RWPE2 (cell line): ENCODE results near the gene RBM44.
"Not testable (repeated sequence)": the region's sequence is repeated elsewhere in the genome, so short reads cannot be mapped to it uniquely, and the experiment has no call there.

ENCODE experiments used
- ATAC-seq: fragments of 200-7000 bp; cut with Tn5 transposase; 3 replicates; pipeline ENCODE4 v1.9.1; 2021; ENCODE audit warnings: low read depth
- DNase-seq: peaks from one replicate; pipeline ENCODE4 v3.0.0-alpha.2; 2020; ENCODE audit warnings: low spot score
- H3K27ac ChIP-seq: fragments of 450-650 bp; 2 replicates; pipeline ENCODE4 v1.5.1; 2017; ENCODE audit warnings: mild to moderate bottlenecking; ENCODE audit not compliant: poor library complexity, severe bottlenecking
- H3K27me3 ChIP-seq: fragments of 250-450 bp; sonication (Bioruptor Pico); 2 replicates; pipeline ENCODE4 v1.5.1; 2021; ENCODE audit warnings: mild to moderate bottlenecking, moderate library complexity; ENCODE audit not compliant: insufficient read depth, poor library complexity, severe bottlenecking
- H3K36me3 ChIP-seq: fragments of 250-450 bp; sonication (Bioruptor Pico); 2 replicates; pipeline ENCODE4 v1.5.1; 2020; ENCODE audit warnings: low read depth, mild to moderate bottlenecking, moderate library complexity
- H3K4me1 ChIP-seq: fragments of 250-450 bp; sonication (Bioruptor Pico); 2 replicates; pipeline ENCODE4 v1.5.1; 2021; ENCODE audit warnings: mild to moderate bottlenecking, moderate library complexity; ENCODE audit not compliant: insufficient read depth, poor library complexity, severe bottlenecking
- H3K4me3 ChIP-seq: fragments of 250-450 bp; sonication (Bioruptor Pico); 2 replicates; pipeline ENCODE4 v1.5.1; 2021; ENCODE audit warnings: mild to moderate bottlenecking, moderate library complexity; ENCODE audit not compliant: severe bottlenecking
- H3K9me3 ChIP-seq: fragments of 250-450 bp; sonication (Bioruptor Pico); 2 replicates; pipeline ENCODE4 v1.5.1; 2021; ENCODE audit warnings: mild to moderate bottlenecking, moderate library complexity; ENCODE audit not compliant: severe bottlenecking
- TF ChIP-seq, protein P1 (sequence below): fragments of 450-650 bp; IDR thresholded peaks from one replicate; pipeline ENCODE4 v1.5.1; 2017; ENCODE audit warnings: mild to moderate bottlenecking, moderate library complexity; ENCODE audit not compliant: poor library complexity, severe bottlenecking

RBM44 gene, protein sequence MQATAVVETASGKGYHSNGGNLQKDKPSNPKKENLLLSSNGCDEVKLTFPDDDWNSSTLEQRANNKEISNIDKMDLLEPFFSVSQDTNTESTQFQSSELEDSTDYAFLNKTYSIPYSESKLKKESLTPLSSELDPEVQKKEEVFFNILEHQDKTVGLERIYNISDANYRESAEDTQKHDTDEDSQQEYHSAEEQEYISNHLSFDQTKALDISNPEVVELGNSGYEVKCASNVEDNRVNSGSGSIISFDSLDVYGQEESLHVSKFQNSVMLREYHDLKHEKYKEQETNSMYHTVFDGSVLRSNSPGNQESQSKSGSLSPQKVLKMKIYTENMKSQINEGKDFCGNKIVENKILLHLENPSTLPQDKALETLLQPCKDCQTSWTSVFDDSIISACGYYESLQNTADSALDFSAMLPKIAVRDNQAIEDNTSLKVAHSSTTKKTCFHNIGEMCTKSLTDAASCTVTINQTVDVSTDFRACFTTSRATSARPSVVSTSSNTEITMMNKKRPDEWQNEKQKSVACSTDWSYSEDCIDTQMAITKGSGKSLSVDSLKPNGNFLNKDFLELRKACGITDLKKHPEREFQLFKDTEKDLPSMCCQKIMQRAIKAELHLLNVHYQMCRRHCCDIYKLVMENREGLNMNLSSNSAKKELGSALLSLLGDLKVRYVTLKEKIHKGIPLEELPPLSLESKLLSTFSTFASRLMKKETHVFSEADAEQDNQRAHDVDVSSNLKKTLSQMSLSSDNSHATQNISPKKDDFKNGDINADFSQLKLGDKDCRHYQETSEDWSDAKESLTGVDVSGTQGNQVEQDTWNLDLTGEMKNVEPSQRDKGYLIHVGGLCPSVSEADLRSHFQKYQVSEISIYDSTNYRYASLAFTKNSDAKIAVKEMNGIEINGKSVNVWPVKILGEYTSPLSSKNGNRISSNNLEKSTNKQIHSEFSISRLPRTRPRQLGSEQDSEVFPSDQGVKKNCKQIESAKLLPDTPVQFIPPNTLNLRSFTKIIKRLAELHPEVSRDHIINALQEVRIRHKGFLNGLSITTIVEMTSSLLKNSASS

DNA sequence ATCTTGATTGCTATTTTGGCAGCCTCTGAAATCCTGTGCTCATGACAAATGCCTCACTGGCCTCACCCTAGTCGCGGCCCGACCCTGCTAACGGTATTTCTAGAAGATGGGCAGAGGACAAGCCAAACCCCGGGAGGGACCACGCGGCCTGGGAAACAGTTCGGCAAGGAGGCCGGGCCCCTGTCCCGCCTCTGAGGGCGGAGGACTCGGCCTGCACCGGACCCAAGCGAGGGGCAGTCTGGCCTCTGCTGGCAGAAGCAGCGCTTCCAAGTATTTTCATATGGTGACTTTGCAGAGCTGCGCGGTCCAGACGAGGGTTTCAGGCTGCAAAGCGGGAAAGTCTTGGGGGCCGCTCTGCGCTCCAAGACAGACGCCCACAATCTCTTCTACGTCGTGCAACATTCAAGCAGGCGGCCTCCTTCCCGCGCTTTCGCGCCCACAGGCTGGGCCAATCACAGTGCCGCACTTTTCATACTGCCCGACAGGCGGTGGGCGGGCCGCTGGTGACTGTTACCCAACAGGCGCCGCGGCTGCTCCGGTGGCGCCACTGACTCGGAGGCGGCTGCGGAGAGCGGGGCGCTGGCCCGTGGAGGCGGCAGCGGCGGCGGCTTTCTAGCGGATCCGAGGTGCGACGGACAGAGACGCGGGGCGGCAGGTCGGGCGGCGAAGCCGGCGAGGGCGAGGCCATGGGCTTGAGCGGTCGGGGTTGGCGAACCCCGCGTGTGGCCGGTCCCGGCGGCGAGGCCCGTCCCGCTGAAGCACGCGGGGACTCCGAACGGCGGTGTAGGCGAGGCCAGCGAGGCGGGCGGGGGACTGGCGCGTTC is at the start of gene RBM44:
Gene RBM44 (plus strand): TSS at position 544 of the 824 bp plus-strand sequence. CDS start 14,831 bp downstream, outside the sequence.
- H3K9me3 ChIP-seq = no peaks in the 10 kb centered on the region
- no peaks in the 10 kb centered on the region for H3K27me3 ChIP-seq
- TF ChIP-seq, protein P1, sequence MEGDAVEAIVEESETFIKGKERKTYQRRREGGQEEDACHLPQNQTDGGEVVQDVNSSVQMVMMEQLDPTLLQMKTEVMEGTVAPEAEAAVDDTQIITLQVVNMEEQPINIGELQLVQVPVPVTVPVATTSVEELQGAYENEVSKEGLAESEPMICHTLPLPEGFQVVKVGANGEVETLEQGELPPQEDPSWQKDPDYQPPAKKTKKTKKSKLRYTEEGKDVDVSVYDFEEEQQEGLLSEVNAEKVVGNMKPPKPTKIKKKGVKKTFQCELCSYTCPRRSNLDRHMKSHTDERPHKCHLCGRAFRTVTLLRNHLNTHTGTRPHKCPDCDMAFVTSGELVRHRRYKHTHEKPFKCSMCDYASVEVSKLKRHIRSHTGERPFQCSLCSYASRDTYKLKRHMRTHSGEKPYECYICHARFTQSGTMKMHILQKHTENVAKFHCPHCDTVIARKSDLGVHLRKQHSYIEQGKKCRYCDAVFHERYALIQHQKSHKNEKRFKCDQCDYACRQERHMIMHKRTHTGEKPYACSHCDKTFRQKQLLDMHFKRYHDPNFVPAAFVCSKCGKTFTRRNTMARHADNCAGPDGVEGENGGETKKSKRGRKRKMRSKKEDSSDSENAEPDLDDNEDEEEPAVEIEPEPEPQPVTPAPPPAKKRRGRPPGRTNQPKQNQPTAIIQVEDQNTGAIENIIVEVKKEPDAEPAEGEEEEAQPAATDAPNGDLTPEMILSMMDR = no peak
- H3K36me3 ChIP-seq = no peaks in the 10 kb centered on the region
- H3K27ac ChIP-seq = no peak within 1 kb of the TSS
- H3K4me3 ChIP-seq = no peak within 1 kb of the TSS
- H3K4me1 ChIP-seq = no peaks in the 10 kb centered on the region
- ATAC-seq = no peak
- DNase-seq = no peak

DNA sequence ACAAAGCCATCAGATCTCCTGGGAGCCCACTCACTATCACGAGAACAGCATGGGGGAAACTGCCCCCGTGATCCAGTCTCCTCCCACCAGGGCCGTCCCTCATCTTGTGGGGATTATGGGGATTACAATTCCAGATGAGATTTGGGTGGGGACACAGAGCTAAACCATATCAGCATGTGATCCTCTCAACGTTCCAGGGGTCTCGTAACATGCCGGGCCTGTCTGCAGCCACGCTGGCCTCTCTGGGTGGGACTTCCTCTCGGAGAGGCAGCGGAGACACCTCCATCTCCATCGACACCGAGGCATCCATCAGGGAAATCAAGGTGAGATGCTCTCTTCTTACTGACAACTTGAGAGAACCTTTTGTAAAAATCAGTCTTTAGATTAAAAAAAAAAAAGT is 49.6 kb upstream of the RBM44 start:
- H3K4me3 ChIP-seq = no peak overlapping the region
- no peak overlapping the region for H3K27ac ChIP-seq
- H3K4me1 ChIP-seq = no peaks in the 10 kb centered on the region
- H3K36me3 ChIP-seq = peaks cover 90% of the 10 kb centered on the region
- H3K27me3 ChIP-seq = no peaks in the 10 kb centered on the region
- no peak for DNase-seq
- TF ChIP-seq, protein P1 = no peak
- ATAC-seq = no peak
- no peaks in the 10 kb centered on the region for H3K9me3 ChIP-seq

DNA sequence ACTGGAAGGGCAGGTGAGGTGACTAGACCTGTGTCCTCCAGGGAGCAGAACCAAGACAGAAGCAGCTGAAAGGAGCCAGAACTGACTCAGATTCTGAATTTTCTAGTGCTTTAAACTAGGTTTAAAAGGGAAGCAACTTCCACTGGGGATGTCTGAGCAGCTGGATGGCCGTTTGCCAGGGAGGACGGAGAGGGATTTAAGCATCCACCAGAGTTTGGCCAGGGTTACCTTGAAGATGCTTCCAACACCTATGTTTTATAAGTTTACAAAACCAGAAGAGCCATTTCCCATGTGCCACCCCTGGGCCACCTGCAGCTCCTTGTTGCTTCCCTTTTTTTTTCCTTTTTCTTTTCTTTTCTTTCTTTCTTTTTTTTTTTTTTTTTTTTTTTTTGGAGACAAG is 48.6 kb upstream of the RBM44 start:
- no peak for DNase-seq
- Histone ChIP-seq H3K27ac (no peak overlapping the region), H3K9me3 (no peaks in the 10 kb centered on the region), H3K4me3 (no peak overlapping the region), H3K4me1 (no peaks in the 10 kb centered on the region), H3K27me3 (no peaks in the 10 kb centered on the region), H3K36me3 (peaks cover 92% of the 10 kb centered on the region)
- no peak for ATAC-seq
- TF ChIP-seq, protein P1 = no peak

DNA sequence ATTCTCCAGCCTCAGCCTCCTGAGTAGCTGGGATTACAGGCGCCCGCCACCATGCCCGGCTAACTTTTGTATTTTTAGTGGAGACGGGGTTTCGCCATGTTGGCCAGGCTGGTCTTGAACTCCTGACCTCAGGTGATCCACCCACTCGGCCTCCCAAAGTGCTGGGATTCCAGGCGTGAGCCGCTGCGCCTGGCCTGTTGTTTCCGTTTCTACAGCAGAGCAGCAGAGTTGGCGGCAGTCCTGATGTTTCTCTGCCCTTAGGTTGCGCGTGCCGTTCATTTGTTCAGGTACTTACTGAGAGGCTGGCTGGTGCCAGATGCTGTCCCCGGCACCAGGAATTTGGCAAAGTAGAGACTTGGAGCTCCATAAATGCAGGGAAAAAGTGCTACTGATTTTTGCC is 48.1 kb upstream of the RBM44 start:
- H3K4me1 ChIP-seq, ATAC-seq, DNase-seq, H3K4me3 ChIP-seq, H3K9me3 ChIP-seq, H3K27ac ChIP-seq, H3K27me3 ChIP-seq: not testable (repeated sequence)
- H3K36me3 ChIP-seq = peaks cover 93% of the 10 kb centered on the region
